ENCODE measurements around the gene EHD4. TPM values are rescaled to one million over a fixed set of nuclear protein-coding genes. Genes with fewer than 3 reads are reported as not detected.

The EHD4 gene
- polyA plus RNA-seq, 1 donor (not counting 4 experiments of a cell fraction or from before 2014, with no cell fraction given), result 31.5 TPM

- Histone ChIP-seq H3K9me1 (ENCODE audit: control insufficient read depth, extremely low read depth, insufficient read depth, low read length) (no peaks in the 10 kb centered on the region), H2AFZ (ENCODE audit: control insufficient read depth, low read length) (no peak overlapping the region), H3K4me2 (ENCODE audit: control insufficient read depth, extremely low read depth, insufficient read depth, low read depth, low read length) (no peak overlapping the region), H4K20me1 (ENCODE audit: control insufficient read depth, extremely low read depth, insufficient read depth, low read length) (no peaks in the 10 kb centered on the region), H3K9ac (ENCODE audit: control insufficient read depth, extremely low read depth, insufficient read depth, low read length) (no peak overlapping the region), H3K4me1 (ENCODE audit: control insufficient read depth, extremely low read depth, insufficient read depth, low read length) (no peaks in the 10 kb centered on the region), H3K79me2 (ENCODE audit: control insufficient read depth, insufficient read depth, low read length) (peaks cover 9% of the 10 kb centered on the region), H3K4me3 (ENCODE audit: control insufficient read depth in 2 of 3, extremely low read depth in 1 of 3, insufficient read depth in 2 of 3, low read depth in 1 of 3, low read length in 3 of 3) (no peak overlapping the region), H3K27me3 (ENCODE audit: control insufficient read depth, extremely low read depth, insufficient read depth, low read length) (no peaks in the 10 kb centered on the region), H3K9me3 (ENCODE audit: control insufficient read depth, low read depth, low read length) (no peaks in the 10 kb centered on the region), H3K36me3 (ENCODE audit: control insufficient read depth in 2 of 2, extremely low read depth in 1 of 2, insufficient read depth in 2 of 2, low read length in 2 of 2) (peaks cover 37 to 54% of the 10 kb centered on the region in 2 experiments), H3K27ac (ENCODE audit: control insufficient read depth, insufficient read depth, low read length) (no peak overlapping the region)
- no peak for DNase-seq (ENCODE audit: low read depth, low spot score)
- FAIRE-seq, result peak; percentile 70
- dilution Hi-C loops (cut with MboI; ENCODE audit: extremely low pct_ligation_motif_present, low sequenced_read_pairs), result no loop called here
- TF ChIP-seq EZH2 (IDR thresholded peaks at IDR 0.05; ENCODE audit: low read length), result no peak
- peak; percentile 75 to 86 (median 85) for TF ChIP-seq CTCF (optimal IDR thresholded peaks at IDR 0.05 in 1 of 3, IDR thresholded peaks at IDR 0.05 in 1 of 3, conservative IDR thresholded peaks at IDR 0.05 in 1 of 3; ENCODE audit: extremely low read depth in 1 of 3, insufficient read depth in 2 of 3, low read length in 3 of 3)
Observed at GRCh38 chr15:41904541-41905005, 67.8 kb downstream of the EHD4 start.

GRCh38 chr15:41903782-41904181, 68.6 kb downstream of the EHD4 start:
- Histone ChIP-seq H3K9me3 (ENCODE audit: control insufficient read depth, low read depth, low read length) (no peaks in the 10 kb centered on the region), H3K36me3 (ENCODE audit: control insufficient read depth in 2 of 2, extremely low read depth in 1 of 2, insufficient read depth in 2 of 2, low read length in 2 of 2) (peaks cover 32 to 46% of the 10 kb centered on the region in 2 experiments), H3K27ac (ENCODE audit: control insufficient read depth, insufficient read depth, low read length) (no peak overlapping the region), H3K4me2 (ENCODE audit: control insufficient read depth, extremely low read depth, insufficient read depth, low read depth, low read length) (no peak overlapping the region), H3K4me3 (ENCODE audit: control insufficient read depth in 2 of 3, extremely low read depth in 1 of 3, insufficient read depth in 2 of 3, low read depth in 1 of 3, low read length in 3 of 3) (no peak overlapping the region), H3K9me1 (ENCODE audit: control insufficient read depth, extremely low read depth, insufficient read depth, low read length) (no peaks in the 10 kb centered on the region), H3K79me2 (ENCODE audit: control insufficient read depth, insufficient read depth, low read length) (peaks cover 9% of the 10 kb centered on the region), H2AFZ (ENCODE audit: control insufficient read depth, low read length) (no peak overlapping the region), H3K27me3 (ENCODE audit: control insufficient read depth, extremely low read depth, insufficient read depth, low read length) (no peaks in the 10 kb centered on the region), H3K9ac (ENCODE audit: control insufficient read depth, extremely low read depth, insufficient read depth, low read length) (no peak overlapping the region), H3K4me1 (ENCODE audit: control insufficient read depth, extremely low read depth, insufficient read depth, low read length) (no peaks in the 10 kb centered on the region), H4K20me1 (ENCODE audit: control insufficient read depth, extremely low read depth, insufficient read depth, low read length) (no peaks in the 10 kb centered on the region)
- FAIRE-seq (no peak), DNase-seq (ENCODE audit: low read depth, low spot score) (no peak)
- dilution Hi-C loops (cut with MboI; ENCODE audit: extremely low pct_ligation_motif_present, low sequenced_read_pairs), result no loop called here
- TF ChIP-seq EZH2 (IDR thresholded peaks at IDR 0.05; ENCODE audit: low read length) (no peak), CTCF (optimal IDR thresholded peaks at IDR 0.05 in 1 of 3, IDR thresholded peaks at IDR 0.05 in 1 of 3, conservative IDR thresholded peaks at IDR 0.05 in 1 of 3; ENCODE audit: extremely low read depth in 1 of 3, insufficient read depth in 2 of 3, low read length in 3 of 3) (no peak)
